GM12874 (cell line): ENCODE data around the gene SLC4A1.

Experiments
- TF ChIP-seq, protein P1 (sequence below): IDR thresholded peaks from 2 replicates; pipeline ENCODE4 v1.5.1; 2011; ENCODE audit warnings: low read depth, mild to moderate bottlenecking, control low read depth, low read length, moderate library complexity; ENCODE audit not compliant: insufficient read depth

SLC4A1 gene

DNA sequence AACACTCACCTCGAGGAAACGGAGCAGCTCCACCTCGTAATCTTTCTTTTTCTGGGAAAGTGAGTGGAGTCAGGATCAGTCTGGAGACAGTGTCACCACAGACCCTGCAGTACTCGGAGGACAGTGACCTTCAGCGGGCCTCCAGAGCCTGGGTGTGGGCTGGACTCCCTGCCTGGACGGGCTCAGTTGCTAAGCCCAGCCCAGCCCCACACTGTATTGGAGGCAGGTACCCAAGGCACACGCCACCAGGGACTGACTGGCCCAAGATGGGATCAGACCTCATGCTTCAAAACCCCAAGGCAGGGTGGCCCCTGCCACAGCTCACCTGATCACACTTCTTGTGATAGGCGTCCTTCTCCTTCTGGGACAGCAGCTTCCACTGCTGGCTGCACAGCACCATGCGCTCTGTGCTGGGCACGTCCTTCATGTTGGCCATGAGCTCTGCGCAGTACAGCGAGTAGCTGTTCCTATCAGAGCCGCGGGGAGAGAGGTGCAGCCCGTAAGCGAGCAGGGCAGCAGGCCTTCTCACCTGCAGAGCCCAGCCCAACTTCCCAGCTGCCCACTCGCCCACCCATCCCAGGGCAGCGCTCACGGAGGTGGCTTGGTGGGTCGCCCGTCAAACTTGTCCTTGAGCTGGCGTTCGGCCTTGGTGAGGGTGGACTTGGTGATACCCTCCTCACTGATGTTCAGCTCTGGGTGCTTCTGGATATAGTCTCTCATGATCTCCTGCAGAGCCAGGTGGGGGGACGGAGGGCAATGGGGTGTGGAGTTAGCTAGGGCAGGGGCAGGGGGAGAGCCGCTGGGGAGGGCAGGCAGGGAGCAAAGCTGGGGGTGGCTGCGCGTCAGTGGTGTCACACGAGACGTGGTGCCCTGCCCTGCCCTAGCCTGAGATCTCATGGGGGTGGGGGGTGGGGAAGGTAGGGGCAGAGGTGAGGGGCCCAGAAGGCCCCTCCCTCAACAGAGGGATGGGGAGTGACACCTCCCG is 56.4 kb downstream of the SLC4A1 start:
- TF ChIP-seq, protein P1, sequence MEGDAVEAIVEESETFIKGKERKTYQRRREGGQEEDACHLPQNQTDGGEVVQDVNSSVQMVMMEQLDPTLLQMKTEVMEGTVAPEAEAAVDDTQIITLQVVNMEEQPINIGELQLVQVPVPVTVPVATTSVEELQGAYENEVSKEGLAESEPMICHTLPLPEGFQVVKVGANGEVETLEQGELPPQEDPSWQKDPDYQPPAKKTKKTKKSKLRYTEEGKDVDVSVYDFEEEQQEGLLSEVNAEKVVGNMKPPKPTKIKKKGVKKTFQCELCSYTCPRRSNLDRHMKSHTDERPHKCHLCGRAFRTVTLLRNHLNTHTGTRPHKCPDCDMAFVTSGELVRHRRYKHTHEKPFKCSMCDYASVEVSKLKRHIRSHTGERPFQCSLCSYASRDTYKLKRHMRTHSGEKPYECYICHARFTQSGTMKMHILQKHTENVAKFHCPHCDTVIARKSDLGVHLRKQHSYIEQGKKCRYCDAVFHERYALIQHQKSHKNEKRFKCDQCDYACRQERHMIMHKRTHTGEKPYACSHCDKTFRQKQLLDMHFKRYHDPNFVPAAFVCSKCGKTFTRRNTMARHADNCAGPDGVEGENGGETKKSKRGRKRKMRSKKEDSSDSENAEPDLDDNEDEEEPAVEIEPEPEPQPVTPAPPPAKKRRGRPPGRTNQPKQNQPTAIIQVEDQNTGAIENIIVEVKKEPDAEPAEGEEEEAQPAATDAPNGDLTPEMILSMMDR: no peak

DNA sequence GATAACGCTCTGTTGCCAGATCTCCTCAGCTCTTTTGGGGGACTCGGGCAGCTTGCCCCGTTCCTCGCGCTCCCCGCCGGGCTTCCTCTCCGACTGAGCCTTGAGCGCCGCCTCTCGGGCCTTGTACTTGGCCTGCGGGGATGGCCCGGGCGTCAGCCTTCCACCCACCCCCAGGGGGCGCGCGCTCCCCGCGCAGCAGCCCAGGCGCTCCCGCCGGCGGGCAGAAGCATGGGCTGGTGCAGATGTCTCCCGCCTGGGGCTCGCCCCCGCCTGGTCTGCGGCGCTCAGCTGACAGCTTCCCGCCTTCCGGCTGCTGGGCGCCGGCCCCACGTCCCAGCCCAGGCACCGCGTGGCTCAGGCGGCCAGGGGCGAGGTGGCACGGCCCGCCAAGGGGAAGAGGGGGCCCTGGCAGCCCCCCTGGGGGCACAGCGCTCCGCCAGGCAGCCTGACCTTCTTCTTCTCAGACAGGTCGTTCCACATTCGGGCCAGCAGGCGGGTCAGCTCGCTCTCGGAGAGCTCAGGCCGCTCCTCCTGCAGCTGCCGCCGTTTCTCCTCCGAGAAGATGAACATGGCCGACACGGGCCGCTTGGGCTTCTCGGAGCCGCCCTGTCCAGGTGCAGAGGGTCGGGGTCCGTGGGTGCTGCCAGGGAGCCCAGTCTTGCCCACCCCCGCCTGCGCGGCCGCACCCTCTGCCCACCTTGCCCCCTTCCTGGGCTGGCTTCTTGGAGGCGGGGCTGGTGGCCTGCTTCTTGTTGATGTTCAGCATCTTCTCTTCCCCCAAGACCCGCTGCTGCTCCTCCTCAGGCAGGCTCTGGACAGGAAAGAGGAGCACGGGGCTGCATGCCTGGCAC is 57.4 kb downstream of the SLC4A1 start:
- TF ChIP-seq, protein P1: peak; percentile 100

DNA sequence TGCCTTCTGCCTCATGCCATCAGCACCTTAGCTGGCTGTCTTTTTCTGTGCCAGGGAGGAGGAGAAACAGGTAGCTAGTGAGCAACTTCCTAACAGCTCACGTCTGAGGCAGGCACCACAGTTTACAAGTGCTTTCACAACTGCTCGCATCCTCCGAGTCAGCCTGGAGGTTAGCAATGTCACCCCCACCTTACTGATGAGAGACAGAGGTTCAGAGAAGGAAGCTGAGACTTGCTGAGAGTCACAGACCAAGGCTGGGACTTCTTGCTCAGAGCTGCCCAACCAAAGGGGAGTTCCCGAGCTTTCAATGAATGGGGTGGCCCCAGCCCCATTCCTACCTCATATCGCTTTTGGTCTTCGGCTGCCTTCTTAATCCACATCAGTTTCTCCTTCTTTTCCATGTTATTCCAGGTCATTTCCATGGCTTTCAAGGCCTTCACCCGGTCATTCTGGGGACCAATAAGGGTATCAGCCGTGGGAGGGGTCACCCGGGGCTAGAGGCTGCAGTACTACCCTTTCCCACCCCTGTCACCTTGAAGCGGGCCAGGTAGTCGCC is 58.1 kb downstream of the SLC4A1 start:
- TF ChIP-seq, protein P1: no peak

DNA sequence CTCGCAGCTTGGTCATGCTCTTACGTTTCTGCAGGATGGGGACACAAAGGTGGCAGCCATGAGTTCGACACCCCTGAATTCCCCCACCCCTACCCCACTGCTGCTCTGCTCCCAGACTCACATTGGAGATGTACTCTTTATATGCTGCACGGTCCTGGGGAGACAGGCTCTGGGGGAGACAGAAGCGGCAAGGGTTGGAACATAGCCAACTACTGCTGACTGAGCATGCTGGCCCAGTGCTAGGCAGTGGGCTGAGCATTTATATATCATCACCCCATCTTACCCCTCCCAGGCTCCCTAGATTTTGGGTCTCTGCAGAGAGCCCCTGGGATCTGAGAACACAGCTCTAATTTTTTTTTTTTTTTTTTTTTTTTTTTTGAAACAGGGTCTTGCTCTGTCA is 60.2 kb downstream of the SLC4A1 start:
- TF ChIP-seq, protein P1: no peak

DNA sequence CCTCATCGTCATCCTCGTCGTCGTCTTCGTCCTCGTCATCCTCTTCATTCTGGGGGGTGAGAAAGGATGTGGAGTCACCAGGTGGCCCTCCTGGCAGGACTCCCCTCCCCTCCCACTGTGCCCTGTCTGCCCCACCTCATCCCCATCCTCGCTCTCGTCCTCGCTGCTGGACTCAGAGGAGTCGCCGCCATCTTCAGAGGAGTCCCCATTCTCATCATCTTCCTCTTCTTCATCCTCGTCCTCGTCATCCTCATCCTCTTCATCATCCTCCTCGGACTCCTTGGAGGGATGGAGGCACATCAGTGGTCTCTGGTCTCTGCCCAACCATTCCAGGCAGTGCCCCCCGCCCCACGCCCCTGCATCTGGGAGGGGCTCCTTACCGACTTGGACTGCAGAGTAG is 60.6 kb downstream of the SLC4A1 start:
- TF ChIP-seq, protein P1: no peak

DNA sequence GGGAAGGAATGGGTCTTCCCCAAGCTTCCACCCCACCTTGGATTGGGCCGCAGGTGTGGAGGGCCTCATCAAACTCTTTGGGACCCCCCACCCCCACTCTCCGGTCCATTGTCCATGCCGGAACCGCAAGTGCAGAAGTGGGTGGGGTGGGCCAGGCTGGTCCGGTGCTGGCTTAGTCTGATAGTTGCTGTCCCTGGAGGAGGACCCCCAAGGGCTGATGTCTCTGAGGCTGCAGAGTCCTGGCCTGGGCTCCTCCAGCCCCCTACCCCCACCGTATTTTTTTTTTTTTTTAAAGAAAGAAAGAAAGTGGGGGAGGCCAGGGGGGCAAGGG is 61.1 kb downstream of the SLC4A1 start:
- TF ChIP-seq, protein P1: no peak
